Muscle layer of colon (tissue), 2 donors: ENCODE measurements around the gene NTNG2.

ENCODE experiments used
- H3K27ac ChIP-seq: one replicate; pipeline ENCODE4 v1.7.0; 2013; ENCODE audit warnings: low read depth, mild to moderate bottlenecking, low read length, moderate library complexity
- H3K27me3 ChIP-seq, 2 donors: one replicate each; pipeline ENCODE4 v1.7.0; 2013; ENCODE audit warnings: low read length in 2 of 2, mild to moderate bottlenecking in 2 of 2; ENCODE audit not compliant: insufficient read depth in 2 of 2, control insufficient read depth in 1 of 2
- H3K36me3 ChIP-seq: one replicate; pipeline ENCODE4 v1.7.0; 2013; ENCODE audit warnings: mild to moderate bottlenecking, low read length; ENCODE audit not compliant: insufficient read depth
- H3K4me1 ChIP-seq: one replicate; pipeline ENCODE4 v1.7.0; 2013; ENCODE audit warnings: mild to moderate bottlenecking, low read length; ENCODE audit not compliant: insufficient read depth
- H3K4me3 ChIP-seq, 2 donors: one replicate each; pipeline ENCODE4 v1.7.0; 2013; ENCODE audit warnings: low read length in 2 of 2, low read depth in 1 of 2, mild to moderate bottlenecking in 1 of 2, moderate library complexity in 1 of 2
- H3K9ac ChIP-seq: one replicate; pipeline ENCODE4 v1.7.0; 2013; ENCODE audit warnings: low read length
- H3K9me3 ChIP-seq: one replicate; pipeline ENCODE4 v1.7.0; 2013; ENCODE audit warnings: mild to moderate bottlenecking, low read length
- donor health status: abdominal sarcoma.
- donor health status: Adenocarcinoma of cecum.

NTNG2 gene

GRCh38 chr9:132238026-132238972, 76.4 kb downstream of the NTNG2 start:
- Histone ChIP-seq H3K4me3 (no peak overlapping the region), H3K9ac (no peak overlapping the region), H3K9me3 (no peaks in the 10 kb centered on the region), H3K4me1 (peaks cover 4% of the 10 kb centered on the region), H3K27me3 (no peaks in the 10 kb centered on the region), H3K27ac (no peak overlapping the region), H3K36me3 (no peaks in the 10 kb centered on the region)

GRCh38 chr9:132238992-132239391, 77.1 kb downstream of the NTNG2 start:
- H3K36me3 ChIP-seq = no peaks in the 10 kb centered on the region
- H3K9me3 ChIP-seq = no peaks in the 10 kb centered on the region
- no peak overlapping the region for H3K27ac ChIP-seq
- H3K27me3 ChIP-seq = no peaks in the 10 kb centered on the region
- H3K9ac ChIP-seq = no peak overlapping the region
- no peak overlapping the region for H3K4me3 ChIP-seq
- H3K4me1 ChIP-seq = peaks cover 4% of the 10 kb centered on the region

- Histone ChIP-seq H3K27ac (no peak overlapping the region), H3K27me3 (no peaks in the 10 kb centered on the region), H3K9ac (no peak overlapping the region), H3K9me3 (no peaks in the 10 kb centered on the region), H3K36me3 (no peaks in the 10 kb centered on the region), H3K4me3 (no peak overlapping the region), H3K4me1 (peaks cover 4% of the 10 kb centered on the region)
Observed at GRCh38 chr9:132239518-132239917, 77.7 kb downstream of the NTNG2 start.

GRCh38 chr9:132239999-132240840, 78.4 kb downstream of the NTNG2 start:
- no peak overlapping the region for H3K9ac ChIP-seq
- H3K4me1 ChIP-seq = peaks cover 4% of the 10 kb centered on the region
- H3K36me3 ChIP-seq = no peaks in the 10 kb centered on the region
- peak overlapping the region in 1 of 2 donors; percentile 32 for H3K4me3 ChIP-seq
- no peaks in the 10 kb centered on the region for H3K27me3 ChIP-seq
- no peaks in the 10 kb centered on the region for H3K9me3 ChIP-seq
- H3K27ac ChIP-seq = no peak overlapping the region

- Histone ChIP-seq H3K4me3 (peak overlapping the region; percentile 59 to 83), H3K9ac (no peak overlapping the region), H3K27ac (no peak overlapping the region), H3K36me3 (no peaks in the 10 kb centered on the region), H3K9me3 (no peaks in the 10 kb centered on the region), H3K4me1 (peaks cover 7% of the 10 kb centered on the region), H3K27me3 (no peaks in the 10 kb centered on the region)
Observed at GRCh38 chr9:132240841-132241482, 79.1 kb downstream of the NTNG2 start.

GRCh38 chr9:132241483-132241839, 79.6 kb downstream of the NTNG2 start:
- peaks cover 8% of the 10 kb centered on the region for H3K4me1 ChIP-seq
- H3K27me3 ChIP-seq = no peaks in the 10 kb centered on the region
- H3K9ac ChIP-seq = no peak overlapping the region
- no peak overlapping the region for H3K27ac ChIP-seq
- no peaks in the 10 kb centered on the region for H3K9me3 ChIP-seq
- H3K36me3 ChIP-seq = no peaks in the 10 kb centered on the region
- H3K4me3 ChIP-seq = peak overlapping the region; percentile 59 to 83

- H3K9me3 ChIP-seq = no peaks in the 10 kb centered on the region
- H3K36me3 ChIP-seq = no peaks in the 10 kb centered on the region
- H3K9ac ChIP-seq = peak overlapping the region; percentile 54
- H3K27ac ChIP-seq = peak overlapping the region; percentile 66
- peaks cover 6% of the 10 kb centered on the region for H3K4me1 ChIP-seq
- H3K4me3 ChIP-seq = peak overlapping the region; percentile 68 to 83
- H3K27me3 ChIP-seq = no peaks in the 10 kb centered on the region
Observed at GRCh38 chr9:132241840-132242620, 80.2 kb downstream of the NTNG2 start.

GRCh38 chr9:132242621-132243155, 80.8 kb downstream of the NTNG2 start:
- H3K9me3 ChIP-seq = no peaks in the 10 kb centered on the region
- peak overlapping the region; percentile 54 for H3K9ac ChIP-seq
- peaks cover 6% of the 10 kb centered on the region for H3K4me1 ChIP-seq
- H3K36me3 ChIP-seq = no peaks in the 10 kb centered on the region
- H3K27me3 ChIP-seq = no peaks in the 10 kb centered on the region
- peak overlapping the region; percentile 66 for H3K27ac ChIP-seq
- peak overlapping the region; percentile 68 to 83 for H3K4me3 ChIP-seq

- no peaks in the 10 kb centered on the region for H3K36me3 ChIP-seq
- no peaks in the 10 kb centered on the region for H3K9me3 ChIP-seq
- H3K27ac ChIP-seq = no peak overlapping the region
- H3K27me3 ChIP-seq = no peaks in the 10 kb centered on the region
- no peak overlapping the region for H3K9ac ChIP-seq
- H3K4me3 ChIP-seq = peak overlapping the region in 1 of 2 donors; percentile 68
- peaks cover 6% of the 10 kb centered on the region for H3K4me1 ChIP-seq
Observed at GRCh38 chr9:132243156-132244074, 81.6 kb downstream of the NTNG2 start.
